Right renal cortex interstitium (tissue), 3 donors: ENCODE measurements around the gene DHPS. TPM values are rescaled to one million over a fixed set of nuclear protein-coding genes. Genes with fewer than 3 reads are reported as not detected.
"Not testable (repeated sequence)": the region's sequence is repeated elsewhere in the genome, so short reads cannot be mapped to it uniquely, and the experiment has no call there.

Source experiments
- DNase-seq, 3 donors: peaks; one replicate each; pipeline ENCODE4 v3.0.0-alpha.2; 2013; ENCODE audit warnings: low read depth in 3 of 3, low spot score in 2 of 3
- polyA plus RNA-seq, 3 donors: library from polyadenylated mRNA; unstranded; fragments of 120-200 nt; gene quantifications; one replicate each; pipeline ENCODE4 v1.2.1, GENCODE V29; 2013; ENCODE audit not compliant: insufficient read length in 3 of 3

DHPS gene
- polyA plus RNA-seq: 10 to 100 TPM; 72.8 to 76.2 (median 72.9) TPM

GRCh38 chr19:12681074-12681987, at the start of gene DHPS:
TSS of gene DHPS (minus strand) at chr19:12681880. CDS start at chr19:12681766, 114 bp downstream.
- peak; percentile 95 to 96 (median 95) for DNase-seq

- no peak for DNase-seq
These were observed 49.7 kb upstream of the DHPS start for GRCh38 chr19:12731337-12731736.

- no peak for DNase-seq
These were observed 48.4 kb upstream of the DHPS start for GRCh38 chr19:12730064-12730463.

- DNase-seq: no peak
These were observed 46.2 kb upstream of the DHPS start for GRCh38 chr19:12727745-12728433.

- no peak for DNase-seq
These were observed 45.3 kb upstream of the DHPS start for GRCh38 chr19:12726988-12727316.

- not testable (repeated sequence) for DNase-seq
These were observed 43.9 kb upstream of the DHPS start for GRCh38 chr19:12725612-12726011.

- peak in 1 of 3 donors; percentile 61 for DNase-seq
These were observed 42.2 kb upstream of the DHPS start, which contains the start of gene TNPO2 for GRCh38 chr19:12723641-12724426. TSS of gene TNPO2 (minus strand) at chr19:12723932. CDS start at chr19:12720977, 2,955 bp downstream.

- no peak for DNase-seq
These were observed 41.6 kb upstream of the DHPS start for GRCh38 chr19:12723381-12723640.

GRCh38 chr19:12722566-12723380, 41.1 kb upstream of the DHPS start:
- peak; percentile 96 to 99 (median 96) for DNase-seq

GRCh38 chr19:12721656-12722565, 40.2 kb upstream of the DHPS start:
- peak in 2 of 3 donors; percentile 47 to 60 for DNase-seq

- DNase-seq: no peak
These were observed 39.4 kb upstream of the DHPS start for GRCh38 chr19:12720851-12721655.

- DNase-seq: no peak
These were observed 38.6 kb upstream of the DHPS start for GRCh38 chr19:12720296-12720695.

- no peak for DNase-seq
These were observed 34.2 kb upstream of the DHPS start for GRCh38 chr19:12715929-12716328.

- DNase-seq: no peak
These were observed 33.4 kb upstream of the DHPS start for GRCh38 chr19:12715102-12715501.

GRCh38 chr19:12713304-12713703, 31.6 kb upstream of the DHPS start:
- not testable (repeated sequence) for DNase-seq

GRCh38 chr19:12712077-12712476, 30.4 kb upstream of the DHPS start:
- not testable (repeated sequence) for DNase-seq

GRCh38 chr19:12711187-12711586, 29.5 kb upstream of the DHPS start:
- DNase-seq: no peak

- DNase-seq: no peak
These were observed 27.0 kb upstream of the DHPS start for GRCh38 chr19:12708641-12709040.
